Neural cell (in vitro differentiated cells): ENCODE measurements around the gene PLIN4. TPM values are rescaled to one million over a fixed set of nuclear protein-coding genes. Genes with fewer than 3 reads are reported as not detected.

Experiments used
- H2AFZ ChIP-seq: fragments of 200-600, 300-800 bp; sonication (generic), shearing (Covaris generic); 2 replicates; pipeline ENCODE4 v1.6.0; 2014; ENCODE audit warnings: low read depth, mild to moderate bottlenecking, antibody characterized with exemption, low read length, moderate library complexity
- H3F3A ChIP-seq: fragments of 200-600 bp; shearing (Covaris generic); 2 replicates; pipeline ENCODE4 v1.6.1; 2016; ENCODE audit warnings: mild to moderate bottlenecking, moderate library complexity, mixed read lengths, antibody characterized with exemption, low read length; ENCODE audit not compliant: insufficient read depth, poor library complexity, severe bottlenecking
- H3K27ac ChIP-seq: fragments of 200-600, 300-800 bp; sonication (generic), shearing (Covaris generic); 2 replicates; pipeline ENCODE4 v1.5.1; 2014; ENCODE audit warnings: mild to moderate bottlenecking, low read length, moderate library complexity
- H3K27me3 ChIP-seq: fragments of 300-800, 200-600 bp; sonication (generic), shearing (Covaris generic); 2 replicates; pipeline ENCODE4 v1.6.0; 2014; ENCODE audit warnings: mild to moderate bottlenecking, low read depth, low read length, moderate library complexity; ENCODE audit not compliant: insufficient read depth
- H3K36me3 ChIP-seq: fragments of 300-800, 200-600 bp; sonication (generic), shearing (Covaris generic); 2 replicates; pipeline ENCODE4 v1.5.1; 2014; ENCODE audit warnings: mild to moderate bottlenecking, antibody characterized with exemption, low read length, moderate library complexity; ENCODE audit not compliant: insufficient read depth
- H3K4me2 ChIP-seq: fragments of 300-800, 200-600 bp; sonication (generic), shearing (Covaris generic); 2 replicates; pipeline ENCODE4 v1.6.0; 2014; ENCODE audit warnings: mild to moderate bottlenecking, low read length
- H3K4me3 ChIP-seq: fragments of 300-800, 200-600 bp; sonication (generic), shearing (Covaris generic); 2 replicates; pipeline ENCODE4 v1.5.1; 2014; ENCODE audit warnings: mild to moderate bottlenecking, low read length, moderate library complexity
- H3K79me2 ChIP-seq: fragments of 200-600 bp; shearing (Covaris generic); replicated peaks from 2 replicates; pipeline ENCODE4 v1.6.0; 2014; ENCODE audit warnings: mild to moderate bottlenecking, low read length, moderate library complexity; ENCODE audit not compliant: insufficient read depth
- H3K9ac ChIP-seq: fragments of 300-800, 200-600 bp; sonication (generic), shearing (Covaris generic); 2 replicates; pipeline ENCODE4 v1.6.1; 2016; ENCODE audit warnings: mild to moderate bottlenecking, low read length, mixed read lengths
- H3K9me2 ChIP-seq: fragments of 200-600 bp; shearing (Covaris generic); 2 replicates; pipeline ENCODE4 v1.6.1; 2016; ENCODE audit warnings: mild to moderate bottlenecking, low read length, mixed read lengths; ENCODE audit not compliant: insufficient read depth
- H3K9me3 ChIP-seq: fragments of 200-600, 300-800 bp; sonication (generic), shearing (Covaris generic); 2 replicates; pipeline ENCODE4 v1.6.1; 2016; ENCODE audit warnings: mild to moderate bottlenecking, mixed run types, low read length, moderate library complexity, mixed read lengths
- H4K20me1 ChIP-seq: fragments of 200-600 bp; shearing (Covaris generic); 2 replicates; pipeline ENCODE4 v1.6.1; 2016; ENCODE audit warnings: mild to moderate bottlenecking, mixed run types; ENCODE audit not compliant: insufficient read depth
- EP300 ChIP-seq: fragments of 450-650 bp; conservative IDR thresholded peaks from 2 replicates; pipeline ENCODE4 v1.6.1; 2014; ENCODE audit warnings: antibody characterized with exemption, mild to moderate bottlenecking, moderate library complexity; ENCODE audit not compliant: poor library complexity, severe bottlenecking
- EZH2 ChIP-seq: fragments of 200-600, 300-800 bp; shearing (Covaris generic), sonication (generic); IDR thresholded peaks from 2 replicates; pipeline ENCODE4 v1.6.1; 2014; ENCODE audit warnings: antibody characterized with exemption, low read length, borderline replicate concordance, mild to moderate bottlenecking; ENCODE audit not compliant: insufficient read depth, poor library complexity, severe bottlenecking
- MXI1 ChIP-seq: fragments of 450-650 bp; conservative IDR thresholded peaks from 2 replicates; pipeline ENCODE4 v1.6.1; 2014; ENCODE audit warnings: antibody characterized with exemption, mild to moderate bottlenecking; ENCODE audit not compliant: poor library complexity, severe bottlenecking
- POLR2AphosphoS5 ChIP-seq: IDR thresholded peaks from 2 replicates; pipeline ENCODE4 v1.6.1; 2012
- RAD21 ChIP-seq: fragments of 450-650 bp; conservative IDR thresholded peaks from 2 replicates; pipeline ENCODE4 v1.6.1; 2014; ENCODE audit warnings: antibody characterized with exemption, mild to moderate bottlenecking, moderate library complexity
- SMC3 ChIP-seq: fragments of 450-650 bp; conservative IDR thresholded peaks from 2 replicates; pipeline ENCODE4 v1.6.1; 2014; ENCODE audit warnings: antibody characterized with exemption, mild to moderate bottlenecking, moderate library complexity; ENCODE audit not compliant: poor library complexity
- TAF1 ChIP-seq: IDR thresholded peaks from 2 replicates; pipeline ENCODE4 v1.6.1; 2012; ENCODE audit warnings: low read depth
- polyA plus RNA-seq: library from polyadenylated mRNA; depleted of rRNA; stranded (reverse); fragments of >200 nt; gene quantifications from 2 replicates; pipeline ENCODE4 v1.2.3, GENCODE V29; 2014
- TF ChIP-seq, protein P1 (sequence below): fragments of 450-650 bp; IDR thresholded peaks from 2 replicates; pipeline ENCODE4 v1.5.1; 2014; ENCODE audit warnings: antibody characterized with exemption, mild to moderate bottlenecking, moderate library complexity; ENCODE audit not compliant: poor library complexity, severe bottlenecking
- TF ChIP-seq, protein P2 (sequence below): IDR thresholded peaks from 2 replicates; pipeline ENCODE4 v1.6.1; 2012; ENCODE audit warnings: borderline replicate concordance

PLIN4 gene
- polyA plus RNA-seq, 1 donor from 2014 or later = not detected

DNA sequence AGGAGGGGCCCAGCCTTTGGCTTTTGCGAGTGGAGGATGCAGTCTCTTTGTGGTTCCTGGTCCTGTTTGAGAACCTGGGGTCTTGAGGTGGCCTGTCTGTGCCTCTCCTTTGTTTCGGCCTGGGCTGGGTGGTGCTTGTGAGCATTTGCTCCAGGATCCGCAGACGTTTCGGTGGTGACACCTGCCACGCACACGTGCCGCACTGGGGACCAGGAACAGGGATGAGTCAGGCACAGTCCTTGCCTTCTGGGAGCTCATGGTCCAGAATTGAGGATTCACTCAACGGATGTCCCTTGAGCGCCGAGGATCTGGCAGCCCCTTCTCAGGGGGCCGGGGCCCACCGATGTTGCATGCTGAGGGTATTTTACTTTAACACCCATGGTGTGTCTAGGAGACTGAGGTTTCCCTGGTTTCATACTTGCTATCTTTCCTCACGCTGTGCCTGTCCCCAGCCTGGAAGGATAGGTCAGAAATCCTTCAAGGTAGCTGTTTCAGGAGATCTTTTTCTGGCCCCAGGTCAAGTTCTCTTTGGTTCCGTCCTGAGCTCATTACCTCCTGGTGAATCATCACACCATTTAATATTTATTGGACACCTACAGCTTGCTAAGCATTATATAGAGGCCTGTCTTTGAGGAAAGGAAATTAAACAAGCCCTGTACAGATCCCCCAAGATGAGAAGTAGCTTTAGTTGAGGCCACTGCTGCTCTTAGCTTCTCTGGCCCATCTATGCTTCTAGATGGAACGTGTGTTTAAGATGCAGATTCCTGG, 41.1 kb downstream of the PLIN4 start:
- Histone ChIP-seq H3K27ac (no peak overlapping the region), H3K4me3 (no peak overlapping the region), H3K79me2 (peaks cover 22% of the 10 kb centered on the region), H3K9me2 (no peaks in the 10 kb centered on the region), H3K27me3 (no peaks in the 10 kb centered on the region), H3K9ac (no peak overlapping the region), H3K4me2 (no peak overlapping the region), H3F3A (no peaks in the 10 kb centered on the region), H3K9me3 (no peaks in the 10 kb centered on the region), H2AFZ (no peak overlapping the region), H3K36me3 (no peaks in the 10 kb centered on the region), H4K20me1 (no peaks in the 10 kb centered on the region)
- TF ChIP-seq, protein P1, sequence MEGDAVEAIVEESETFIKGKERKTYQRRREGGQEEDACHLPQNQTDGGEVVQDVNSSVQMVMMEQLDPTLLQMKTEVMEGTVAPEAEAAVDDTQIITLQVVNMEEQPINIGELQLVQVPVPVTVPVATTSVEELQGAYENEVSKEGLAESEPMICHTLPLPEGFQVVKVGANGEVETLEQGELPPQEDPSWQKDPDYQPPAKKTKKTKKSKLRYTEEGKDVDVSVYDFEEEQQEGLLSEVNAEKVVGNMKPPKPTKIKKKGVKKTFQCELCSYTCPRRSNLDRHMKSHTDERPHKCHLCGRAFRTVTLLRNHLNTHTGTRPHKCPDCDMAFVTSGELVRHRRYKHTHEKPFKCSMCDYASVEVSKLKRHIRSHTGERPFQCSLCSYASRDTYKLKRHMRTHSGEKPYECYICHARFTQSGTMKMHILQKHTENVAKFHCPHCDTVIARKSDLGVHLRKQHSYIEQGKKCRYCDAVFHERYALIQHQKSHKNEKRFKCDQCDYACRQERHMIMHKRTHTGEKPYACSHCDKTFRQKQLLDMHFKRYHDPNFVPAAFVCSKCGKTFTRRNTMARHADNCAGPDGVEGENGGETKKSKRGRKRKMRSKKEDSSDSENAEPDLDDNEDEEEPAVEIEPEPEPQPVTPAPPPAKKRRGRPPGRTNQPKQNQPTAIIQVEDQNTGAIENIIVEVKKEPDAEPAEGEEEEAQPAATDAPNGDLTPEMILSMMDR = no peak
- TF ChIP-seq EP300 (no peak), RAD21 (no peak), SMC3 (no peak), EZH2 (no peak)
- TF ChIP-seq, protein P2, sequence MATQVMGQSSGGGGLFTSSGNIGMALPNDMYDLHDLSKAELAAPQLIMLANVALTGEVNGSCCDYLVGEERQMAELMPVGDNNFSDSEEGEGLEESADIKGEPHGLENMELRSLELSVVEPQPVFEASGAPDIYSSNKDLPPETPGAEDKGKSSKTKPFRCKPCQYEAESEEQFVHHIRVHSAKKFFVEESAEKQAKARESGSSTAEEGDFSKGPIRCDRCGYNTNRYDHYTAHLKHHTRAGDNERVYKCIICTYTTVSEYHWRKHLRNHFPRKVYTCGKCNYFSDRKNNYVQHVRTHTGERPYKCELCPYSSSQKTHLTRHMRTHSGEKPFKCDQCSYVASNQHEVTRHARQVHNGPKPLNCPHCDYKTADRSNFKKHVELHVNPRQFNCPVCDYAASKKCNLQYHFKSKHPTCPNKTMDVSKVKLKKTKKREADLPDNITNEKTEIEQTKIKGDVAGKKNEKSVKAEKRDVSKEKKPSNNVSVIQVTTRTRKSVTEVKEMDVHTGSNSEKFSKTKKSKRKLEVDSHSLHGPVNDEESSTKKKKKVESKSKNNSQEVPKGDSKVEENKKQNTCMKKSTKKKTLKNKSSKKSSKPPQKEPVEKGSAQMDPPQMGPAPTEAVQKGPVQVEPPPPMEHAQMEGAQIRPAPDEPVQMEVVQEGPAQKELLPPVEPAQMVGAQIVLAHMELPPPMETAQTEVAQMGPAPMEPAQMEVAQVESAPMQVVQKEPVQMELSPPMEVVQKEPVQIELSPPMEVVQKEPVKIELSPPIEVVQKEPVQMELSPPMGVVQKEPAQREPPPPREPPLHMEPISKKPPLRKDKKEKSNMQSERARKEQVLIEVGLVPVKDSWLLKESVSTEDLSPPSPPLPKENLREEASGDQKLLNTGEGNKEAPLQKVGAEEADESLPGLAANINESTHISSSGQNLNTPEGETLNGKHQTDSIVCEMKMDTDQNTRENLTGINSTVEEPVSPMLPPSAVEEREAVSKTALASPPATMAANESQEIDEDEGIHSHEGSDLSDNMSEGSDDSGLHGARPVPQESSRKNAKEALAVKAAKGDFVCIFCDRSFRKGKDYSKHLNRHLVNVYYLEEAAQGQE = no peak

DNA sequence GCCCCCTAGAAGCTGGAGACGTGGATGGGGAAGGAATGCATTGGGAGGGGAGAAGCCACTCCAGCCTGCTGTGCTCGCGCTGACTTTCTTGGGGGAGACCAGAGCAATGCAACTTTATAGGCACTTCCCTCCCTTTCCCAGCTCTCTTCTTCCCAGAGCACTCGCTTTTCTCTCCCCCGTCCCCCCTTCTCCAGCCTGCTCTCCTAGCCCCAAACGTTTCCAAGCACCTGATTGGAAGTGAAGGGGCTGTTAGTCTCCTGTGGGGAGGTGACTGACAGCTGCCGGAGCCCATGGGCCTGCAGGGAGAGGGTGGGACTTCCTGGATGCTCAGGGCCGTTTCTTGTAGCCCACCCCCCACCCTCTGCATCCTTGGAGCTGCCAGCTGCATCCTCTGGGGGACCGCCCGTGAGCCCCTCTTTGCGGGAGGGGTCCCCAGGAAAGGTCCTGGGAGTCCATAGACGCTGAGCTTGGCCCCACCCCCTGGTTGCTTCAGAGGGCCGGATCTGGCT, 43.7 kb downstream of the PLIN4 start:
- peaks cover 3% of the 10 kb centered on the region for H3F3A ChIP-seq
- H3K9ac ChIP-seq = peak overlapping the region; percentile 83
- H3K79me2 ChIP-seq = peaks cover 22% of the 10 kb centered on the region
- peak overlapping the region; percentile 56 for H2AFZ ChIP-seq
- no peaks in the 10 kb centered on the region for H3K9me3 ChIP-seq
- TF ChIP-seq RAD21 (no peak), TAF1 (no peak), MXI1 (peak; percentile 43), POLR2AphosphoS5 (peak; percentile 28), EZH2 (no peak), SMC3 (peak; percentile 42), EP300 (no peak)
- TF ChIP-seq, protein P1 = peak; percentile 27
- TF ChIP-seq, protein P2 = no peak
- peak overlapping the region; percentile 99 for H3K4me2 ChIP-seq
- H4K20me1 ChIP-seq = no peaks in the 10 kb centered on the region
- no peaks in the 10 kb centered on the region for H3K27me3 ChIP-seq
- no peaks in the 10 kb centered on the region for H3K9me2 ChIP-seq
- peak overlapping the region; percentile 65 for H3K27ac ChIP-seq
- no peaks in the 10 kb centered on the region for H3K36me3 ChIP-seq
- peak overlapping the region; percentile 88 for H3K4me3 ChIP-seq
